ENCODE data around the gene KIFC3. TPM values are rescaled to one million over a fixed set of nuclear protein-coding genes. Genes with fewer than 3 reads are reported as not detected.

Gene KIFC3
- total and polyA plus RNA-seq, 2 donors (not counting 1 experiment from before 2014, with no cell fraction given) = 0.07 to 0.67 TPM

DNA sequence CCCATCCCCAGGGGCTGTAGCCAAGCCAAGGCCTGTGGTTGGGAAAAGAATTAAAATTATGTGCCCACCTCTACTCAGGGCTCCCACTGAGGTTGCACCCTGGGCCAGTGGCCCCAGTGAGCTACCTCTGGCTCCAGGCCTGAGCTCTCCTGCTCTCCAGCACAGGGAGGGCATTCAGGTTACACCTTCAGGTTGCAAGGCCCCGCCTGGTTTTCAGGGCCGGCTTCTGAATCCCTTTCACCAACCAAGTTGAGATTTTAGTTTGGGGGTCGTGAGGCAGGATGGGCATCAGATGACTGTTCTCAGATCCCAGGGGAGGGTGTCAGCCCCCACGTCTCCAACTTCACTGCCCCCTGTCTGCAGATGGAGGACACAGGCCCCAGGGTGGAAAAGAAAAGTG, 74.7 kb downstream of the KIFC3 start:
- TF ChIP-seq CTCF (IDR thresholded peaks at IDR 0.05) = no peak
- TF ChIP-seq EZH2 (IDR thresholded peaks at IDR 0.05; ENCODE audit: borderline replicate concordance, insufficient read depth, low read depth, low read length, poor library complexity, severe bottlenecking) = no peak
- Mint-ChIP-seq H3K9me3 (ENCODE audit: insufficient read depth) (no peaks in the 10 kb centered on the region), H3K4me1 (peaks cover 5% of the 10 kb centered on the region), H3K27me3 (no peaks in the 10 kb centered on the region), H3K4me3 (no peak overlapping the region), H3K27ac (no peak overlapping the region)
- ATAC-seq (ENCODE audit: low read depth) = no peak
- H3K4me3 ChIP-seq (ENCODE audit: control extremely low read depth in 1 of 5, extremely low read depth in 1 of 5, insufficient read depth in 1 of 5, low read depth in 2 of 5, low read length in 4 of 5) = no peak overlapping the region
- peaks cover 0 to 4% (median 0%) of the 10 kb centered on the region in 3 donors for H3K9me3 ChIP-seq (ENCODE audit: control extremely low read depth in 1 of 3, control insufficient read depth in 2 of 3, insufficient read depth in 1 of 3, low read length in 2 of 3)
- H3K9ac ChIP-seq (ENCODE audit: low read length) = no peak overlapping the region
- ChIA-PET CTCF (no interaction called here), POLR2A (no interaction called here)
- H3K4me1 ChIP-seq (ENCODE audit: control insufficient read depth in 2 of 2, insufficient read depth in 2 of 2, low read length in 2 of 2) = peaks cover 0 to 8% of the 10 kb centered on the region in 2 donors
- DNase-seq = no peak
- WGBS (ENCODE audit: insufficient coverage) = 58% methylated on average over 2 of the region's 4 CpGs
- H2AFZ ChIP-seq (ENCODE audit: insufficient read depth, low read depth, low read length, poor library complexity, severe bottlenecking) = no peak overlapping the region
- H3K4me2 ChIP-seq (replicated peaks; ENCODE audit: low read depth, low read length, poor library complexity, severe bottlenecking) = no peak overlapping the region
- H3K27ac ChIP-seq (ENCODE audit: low read length in 2 of 2) = no peak overlapping the region
- H3K79me2 ChIP-seq (ENCODE audit: control insufficient read depth, insufficient read depth, low read length) = no peaks in the 10 kb centered on the region
- no peaks in the 10 kb centered on the region for H3K36me3 ChIP-seq (replicated peaks in 1 of 2; ENCODE audit: control extremely low read depth in 1 of 2, control insufficient read depth in 1 of 2, extremely low read depth in 1 of 2, insufficient read depth in 2 of 2, low read length in 1 of 2)
- H3K27me3 ChIP-seq (replicated peaks in 1 of 4; ENCODE audit: control extremely low read depth in 1 of 4, control insufficient read depth in 3 of 4, insufficient read depth in 4 of 4, low read length in 3 of 4) = no peaks in the 10 kb centered on the region
- no peaks in the 10 kb centered on the region for H4K20me1 ChIP-seq (ENCODE audit: control insufficient read depth, insufficient read depth, low read length, poor library complexity, severe bottlenecking)
- intact Hi-C loops (cut with micrococcal nuclease) = loop anchor here (10.0 kb wide), 1 partner anchor 153 kb away; no protein-coding TSS in a partner anchor

DNA sequence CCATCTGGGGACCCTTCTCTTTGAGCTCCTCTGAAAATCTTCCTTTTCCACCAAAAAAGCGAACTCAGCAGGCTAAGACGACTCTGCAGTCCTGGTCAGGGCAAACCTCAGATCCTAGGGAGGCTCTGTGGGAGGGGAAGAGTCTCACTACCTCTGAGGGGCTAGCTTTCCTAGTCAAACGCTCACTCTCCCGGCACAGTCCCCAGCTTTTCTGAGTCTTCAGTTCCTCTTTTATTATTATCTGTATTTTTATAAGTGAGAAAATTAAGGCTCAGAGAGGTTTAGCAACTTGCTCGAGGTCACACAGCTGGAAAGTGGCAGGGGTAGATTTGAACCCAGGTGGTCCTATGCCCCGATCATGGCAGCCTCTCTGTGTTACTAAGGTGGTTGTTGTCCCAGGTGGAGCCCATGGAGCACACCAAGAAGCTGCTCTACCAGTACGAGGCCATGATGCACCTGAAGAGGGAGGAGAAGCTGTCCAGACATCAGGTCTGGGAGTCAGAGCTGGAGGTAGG, 75.8 kb downstream of the KIFC3 start:
- H3K79me2 ChIP-seq (ENCODE audit: control insufficient read depth, insufficient read depth, low read length) = no peaks in the 10 kb centered on the region
- H3K4me1 ChIP-seq (ENCODE audit: control insufficient read depth in 2 of 2, insufficient read depth in 2 of 2, low read length in 2 of 2) = peaks cover 0 to 8% of the 10 kb centered on the region in 2 donors
- no peak overlapping the region for H2AFZ ChIP-seq (ENCODE audit: insufficient read depth, low read depth, low read length, poor library complexity, severe bottlenecking)
- DNase-seq (no peak), ATAC-seq (ENCODE audit: low read depth) (no peak)
- no peak overlapping the region for H3K4me2 ChIP-seq (replicated peaks; ENCODE audit: low read depth, low read length, poor library complexity, severe bottlenecking)
- ChIA-PET CTCF (no interaction called here), POLR2A (no interaction called here)
- H3K4me1 Mint-ChIP-seq = peaks cover 5% of the 10 kb centered on the region
- intact Hi-C loops (cut with micrococcal nuclease) = loop anchor here (10.0 kb wide), 1 partner anchor 152 kb away; no protein-coding TSS in a partner anchor
- no peaks in the 10 kb centered on the region for H4K20me1 ChIP-seq (ENCODE audit: control insufficient read depth, insufficient read depth, low read length, poor library complexity, severe bottlenecking)
- no peaks in the 10 kb centered on the region for H3K9me3 Mint-ChIP-seq (ENCODE audit: insufficient read depth)
- peaks cover 0 to 4% (median 0%) of the 10 kb centered on the region in 3 donors for H3K9me3 ChIP-seq (ENCODE audit: control extremely low read depth in 1 of 3, control insufficient read depth in 2 of 3, insufficient read depth in 1 of 3, low read length in 2 of 3)
- H3K9ac ChIP-seq (ENCODE audit: low read length) = no peak overlapping the region
- no peaks in the 10 kb centered on the region for H3K36me3 ChIP-seq (replicated peaks in 1 of 2; ENCODE audit: control extremely low read depth in 1 of 2, control insufficient read depth in 1 of 2, extremely low read depth in 1 of 2, insufficient read depth in 2 of 2, low read length in 1 of 2)
- no peak overlapping the region for H3K27ac ChIP-seq (ENCODE audit: low read length in 2 of 2)
- TF ChIP-seq CTCF (IDR thresholded peaks at IDR 0.05) (no peak), EZH2 (IDR thresholded peaks at IDR 0.05; ENCODE audit: borderline replicate concordance, insufficient read depth, low read depth, low read length, poor library complexity, severe bottlenecking) (no peak)
- H3K27me3 ChIP-seq (replicated peaks in 1 of 4; ENCODE audit: control extremely low read depth in 1 of 4, control insufficient read depth in 3 of 4, insufficient read depth in 4 of 4, low read length in 3 of 4) = no peaks in the 10 kb centered on the region
- no peak overlapping the region for H3K4me3 Mint-ChIP-seq
- no peak overlapping the region for H3K4me3 ChIP-seq (ENCODE audit: control extremely low read depth in 1 of 5, extremely low read depth in 1 of 5, insufficient read depth in 1 of 5, low read depth in 2 of 5, low read length in 4 of 5)
- H3K27ac Mint-ChIP-seq = no peak overlapping the region
- no peaks in the 10 kb centered on the region for H3K27me3 Mint-ChIP-seq
- 76% methylated on average over 3 of the region's 7 CpGs for WGBS (ENCODE audit: insufficient coverage)
